ENCODE results near the gene UBE2D2. TPM values are rescaled to one million over a fixed set of nuclear protein-coding genes. Genes with fewer than 3 reads are reported as not detected.

UBE2D2 gene
- total RNA-seq, 1 donor from 2014 or later = 214 TPM

DNA sequence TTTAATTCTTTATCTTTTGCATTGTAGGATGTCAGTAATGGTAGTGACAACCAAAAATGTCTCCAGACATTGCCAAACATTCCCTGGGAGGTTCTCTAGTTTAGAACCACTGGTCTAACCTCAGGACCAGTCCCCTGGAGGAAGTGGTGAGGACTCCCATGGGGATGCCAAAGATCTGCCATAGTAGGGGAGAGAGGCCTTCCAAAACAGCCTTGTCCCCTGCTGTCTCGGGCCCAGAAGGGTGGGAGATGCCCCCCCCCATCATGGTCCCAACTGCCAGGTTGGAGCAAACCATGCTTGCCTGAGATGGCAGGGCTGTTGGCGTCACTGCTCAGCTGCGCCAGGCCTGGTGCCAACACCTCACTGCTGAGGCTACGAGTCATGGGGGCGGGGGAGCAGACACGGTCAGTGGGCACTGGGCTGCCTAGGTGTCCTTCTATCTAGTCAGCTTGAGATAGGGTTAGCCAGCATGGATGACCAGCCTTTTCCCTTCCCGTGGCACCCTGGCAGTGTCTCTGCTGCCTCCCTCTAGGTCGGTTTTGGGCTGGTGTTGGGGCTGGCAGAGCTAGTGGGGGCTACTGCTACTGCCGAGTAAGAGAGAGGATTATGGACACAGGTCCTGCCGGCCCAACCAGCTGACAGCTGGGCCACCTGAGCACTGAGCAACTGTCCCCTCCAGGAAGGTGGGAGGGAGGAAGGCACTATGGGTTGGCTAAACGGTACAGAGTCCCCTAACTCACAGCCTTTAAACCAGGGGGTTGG lies 78.7 kb downstream of the UBE2D2 start:
- H3K4me3 Mint-ChIP-seq (ENCODE audit: unreplicated experiment) = peak overlapping the region; percentile 12
- no peak overlapping the region for H3K27ac Mint-ChIP-seq (ENCODE audit: unreplicated experiment)
- TF ChIP-seq, protein P1, sequence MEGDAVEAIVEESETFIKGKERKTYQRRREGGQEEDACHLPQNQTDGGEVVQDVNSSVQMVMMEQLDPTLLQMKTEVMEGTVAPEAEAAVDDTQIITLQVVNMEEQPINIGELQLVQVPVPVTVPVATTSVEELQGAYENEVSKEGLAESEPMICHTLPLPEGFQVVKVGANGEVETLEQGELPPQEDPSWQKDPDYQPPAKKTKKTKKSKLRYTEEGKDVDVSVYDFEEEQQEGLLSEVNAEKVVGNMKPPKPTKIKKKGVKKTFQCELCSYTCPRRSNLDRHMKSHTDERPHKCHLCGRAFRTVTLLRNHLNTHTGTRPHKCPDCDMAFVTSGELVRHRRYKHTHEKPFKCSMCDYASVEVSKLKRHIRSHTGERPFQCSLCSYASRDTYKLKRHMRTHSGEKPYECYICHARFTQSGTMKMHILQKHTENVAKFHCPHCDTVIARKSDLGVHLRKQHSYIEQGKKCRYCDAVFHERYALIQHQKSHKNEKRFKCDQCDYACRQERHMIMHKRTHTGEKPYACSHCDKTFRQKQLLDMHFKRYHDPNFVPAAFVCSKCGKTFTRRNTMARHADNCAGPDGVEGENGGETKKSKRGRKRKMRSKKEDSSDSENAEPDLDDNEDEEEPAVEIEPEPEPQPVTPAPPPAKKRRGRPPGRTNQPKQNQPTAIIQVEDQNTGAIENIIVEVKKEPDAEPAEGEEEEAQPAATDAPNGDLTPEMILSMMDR (IDR thresholded peaks at IDR 0.05; ENCODE audit: unreplicated experiment) = no peak
- H3K9me3 Mint-ChIP-seq (ENCODE audit: unreplicated experiment) = no peaks in the 10 kb centered on the region
- peaks cover 9% of the 10 kb centered on the region for H3K36me3 Mint-ChIP-seq (ENCODE audit: low read depth, unreplicated experiment)
- peaks cover 42% of the 10 kb centered on the region for H3K4me1 Mint-ChIP-seq (ENCODE audit: unreplicated experiment)
- H3K27me3 Mint-ChIP-seq (ENCODE audit: unreplicated experiment) = peaks cover 20% of the 10 kb centered on the region
- DNase-seq (ENCODE audit: low spot score) = peak; percentile 10

DNA sequence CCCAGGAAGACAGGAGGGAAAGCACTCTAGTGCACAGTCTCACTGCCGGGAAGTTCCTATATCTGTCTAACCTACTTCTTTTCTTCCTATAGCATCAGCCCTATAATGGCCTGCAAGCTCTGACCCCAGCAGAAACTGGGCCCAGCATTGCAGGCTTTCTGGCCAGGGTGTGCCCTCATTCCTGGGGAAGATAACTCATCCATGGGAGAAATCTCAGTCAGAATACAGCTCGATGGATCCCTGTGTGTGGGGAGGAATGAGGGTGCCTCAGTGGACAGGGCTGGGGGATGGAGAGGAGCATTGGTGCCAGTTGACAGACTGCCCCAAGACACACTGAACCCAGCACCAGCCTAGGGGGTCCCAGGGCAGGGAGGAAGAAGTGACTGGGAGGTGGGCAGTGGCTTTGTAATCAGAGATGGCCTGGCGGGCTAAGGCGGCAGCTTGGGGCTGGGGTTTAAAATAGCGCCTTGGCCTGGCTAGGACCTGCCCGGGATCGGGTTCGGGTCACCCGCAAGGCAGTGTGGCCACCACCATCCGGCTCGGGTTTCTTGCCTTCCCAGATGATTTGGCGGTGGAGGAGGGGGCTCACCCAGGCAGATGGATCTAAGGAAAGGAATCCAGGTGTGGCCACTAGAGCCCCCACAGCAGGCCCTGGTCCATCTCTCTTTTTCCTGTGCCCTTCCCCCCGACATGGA lies 79.4 kb downstream of the UBE2D2 start:
- H3K9me3 Mint-ChIP-seq (ENCODE audit: unreplicated experiment) = no peaks in the 10 kb centered on the region
- H3K36me3 Mint-ChIP-seq (ENCODE audit: low read depth, unreplicated experiment) = peaks cover 9% of the 10 kb centered on the region
- no peak overlapping the region for H3K4me3 Mint-ChIP-seq (ENCODE audit: unreplicated experiment)
- peaks cover 20% of the 10 kb centered on the region for H3K27me3 Mint-ChIP-seq (ENCODE audit: unreplicated experiment)
- H3K4me1 Mint-ChIP-seq (ENCODE audit: unreplicated experiment) = peaks cover 43% of the 10 kb centered on the region
- TF ChIP-seq, protein P1 (IDR thresholded peaks at IDR 0.05; ENCODE audit: unreplicated experiment) = no peak
- H3K27ac Mint-ChIP-seq (ENCODE audit: unreplicated experiment) = no peak overlapping the region
- DNase-seq (ENCODE audit: low spot score) = peak; percentile 6

DNA sequence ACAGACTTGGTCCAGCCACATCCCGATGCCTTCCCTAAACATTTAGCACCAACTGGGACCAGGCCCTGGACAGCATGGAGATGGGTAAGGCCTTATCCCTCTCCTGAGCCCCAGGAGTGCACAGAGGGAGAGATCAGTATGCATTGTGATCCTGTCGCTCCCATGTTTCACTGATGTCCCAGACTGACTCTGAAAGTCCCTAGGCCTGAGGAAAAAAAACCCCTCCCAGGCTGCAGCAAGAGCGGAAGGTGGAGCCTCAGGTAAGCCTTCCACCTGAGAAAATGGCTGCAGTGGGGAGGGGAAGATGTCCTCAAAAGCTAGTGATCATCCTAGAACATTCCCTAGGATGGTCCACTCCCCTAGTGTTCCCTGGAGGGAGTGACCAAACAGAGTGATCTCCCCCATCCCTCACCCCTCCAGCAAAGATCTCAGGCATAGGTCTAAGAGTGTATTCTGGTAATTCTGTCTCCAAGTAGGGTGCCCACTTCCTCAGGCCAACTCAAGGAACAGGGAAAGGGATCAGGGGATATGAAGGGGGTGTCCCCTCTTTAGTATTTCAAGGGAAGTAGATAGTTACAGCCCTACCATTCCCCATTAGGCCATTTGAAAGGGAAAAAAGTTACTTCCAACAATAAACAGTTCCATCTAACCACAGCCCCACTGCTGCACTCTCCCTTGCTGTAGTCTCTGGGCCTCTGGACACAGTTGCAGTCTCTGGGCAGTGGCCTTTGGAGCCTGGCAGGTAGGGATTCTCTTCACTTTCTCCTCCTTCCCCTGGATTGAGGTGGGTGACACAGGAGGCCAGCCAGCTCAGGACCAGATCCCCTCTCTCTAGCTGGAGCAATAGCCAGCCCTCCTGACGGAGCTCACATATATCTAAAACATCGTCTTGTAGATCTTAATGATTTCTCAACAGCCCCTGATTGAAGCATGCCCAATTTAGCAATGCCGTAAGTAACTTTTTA lies 80.3 kb downstream of the UBE2D2 start:
- peaks cover under 1% of the 10 kb centered on the region for H3K36me3 Mint-ChIP-seq (ENCODE audit: low read depth, unreplicated experiment)
- peak; percentile 2 for DNase-seq (ENCODE audit: low spot score)
- TF ChIP-seq, protein P1 (IDR thresholded peaks at IDR 0.05; ENCODE audit: unreplicated experiment) = no peak
- H3K27me3 Mint-ChIP-seq (ENCODE audit: unreplicated experiment) = peaks cover 16% of the 10 kb centered on the region
- no peak overlapping the region for H3K27ac Mint-ChIP-seq (ENCODE audit: unreplicated experiment)
- peaks cover 36% of the 10 kb centered on the region for H3K4me1 Mint-ChIP-seq (ENCODE audit: unreplicated experiment)
- H3K4me3 Mint-ChIP-seq (ENCODE audit: unreplicated experiment) = no peak overlapping the region
- no peaks in the 10 kb centered on the region for H3K9me3 Mint-ChIP-seq (ENCODE audit: unreplicated experiment)

DNA sequence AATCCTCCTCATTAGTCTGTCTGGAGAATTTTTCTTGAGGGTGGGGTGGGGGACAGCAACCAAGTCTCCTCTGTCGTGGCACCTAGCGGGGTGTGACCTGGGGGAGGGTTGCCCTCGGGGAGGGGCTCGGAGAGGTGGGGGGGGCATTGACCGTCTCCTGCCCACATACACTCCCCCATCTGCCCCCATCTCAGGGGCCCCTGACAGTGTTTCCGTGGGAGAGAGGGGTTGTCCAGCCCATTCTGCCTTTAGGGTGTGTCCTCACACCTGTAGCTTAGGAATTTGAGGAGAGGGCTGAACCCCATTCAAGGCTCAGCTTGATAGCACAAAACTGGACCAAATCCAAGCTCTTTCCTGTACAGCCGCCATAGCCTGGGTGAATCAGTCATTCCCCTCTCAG lies 81.1 kb downstream of the UBE2D2 start:
- TF ChIP-seq, protein P1 (IDR thresholded peaks at IDR 0.05; ENCODE audit: unreplicated experiment) = no peak
- no peak for DNase-seq (ENCODE audit: low spot score)
- no peaks in the 10 kb centered on the region for H3K9me3 Mint-ChIP-seq (ENCODE audit: unreplicated experiment)
- peaks cover 16% of the 10 kb centered on the region for H3K27me3 Mint-ChIP-seq (ENCODE audit: unreplicated experiment)
- H3K27ac Mint-ChIP-seq (ENCODE audit: unreplicated experiment) = no peak overlapping the region
- peaks cover 35% of the 10 kb centered on the region for H3K4me1 Mint-ChIP-seq (ENCODE audit: unreplicated experiment)
- no peak overlapping the region for H3K4me3 Mint-ChIP-seq (ENCODE audit: unreplicated experiment)
- peaks cover 1% of the 10 kb centered on the region for H3K36me3 Mint-ChIP-seq (ENCODE audit: low read depth, unreplicated experiment)

Data from endothelial cell (in vitro differentiated cells).